GM21367 (cell line): ENCODE results near the gene CELSR2.

Experiments
- ATAC-seq: cut with Tn5 transposase; IDR thresholded peaks from one replicate; pipeline ENCODE4 v1.9.1; 2021; ENCODE audit not compliant: unreplicated experiment

Gene CELSR2

GRCh38 chr1:109263597-109264378, 14.4 kb downstream of the CELSR2 start:
- peak; percentile 62 for ATAC-seq

- ATAC-seq = no peak
Observed at GRCh38 chr1:109264379-109264755, 15.0 kb downstream of the CELSR2 start.

GRCh38 chr1:109265016-109265415, 15.7 kb downstream of the CELSR2 start:
- no peak for ATAC-seq

GRCh38 chr1:109265741-109266330, 16.5 kb downstream of the CELSR2 start:
- no peak for ATAC-seq

GRCh38 chr1:109266965-109267364, 17.6 kb downstream of the CELSR2 start:
- ATAC-seq = no peak

GRCh38 chr1:109267743-109268300, 18.5 kb downstream of the CELSR2 start:
- ATAC-seq = no peak

GRCh38 chr1:109268431-109269211, 19.3 kb downstream of the CELSR2 start:
- no peak for ATAC-seq

- no peak for ATAC-seq
Observed at GRCh38 chr1:109269212-109269980, 20.1 kb downstream of the CELSR2 start.

- ATAC-seq = no peak
Observed at GRCh38 chr1:109269981-109270622, 20.8 kb downstream of the CELSR2 start.

- ATAC-seq = no peak
Observed at GRCh38 chr1:109270623-109271317, 21.4 kb downstream of the CELSR2 start.

- ATAC-seq = no peak
Observed at GRCh38 chr1:109271458-109271857, 22.1 kb downstream of the CELSR2 start.

GRCh38 chr1:109272021-109272799, 22.9 kb downstream of the CELSR2 start:
- no peak for ATAC-seq

GRCh38 chr1:109272831-109273547, 23.6 kb downstream of the CELSR2 start:
- no peak for ATAC-seq

GRCh38 chr1:109273570-109274288, 24.4 kb downstream of the CELSR2 start:
- ATAC-seq = no peak

- no peak for ATAC-seq
Observed at GRCh38 chr1:109274533-109275476, 25.5 kb downstream of the CELSR2 start.

- no peak for ATAC-seq
Observed at GRCh38 chr1:109275706-109276345, 26.5 kb downstream of the CELSR2 start.
